ENCODE data around the gene RTF1.

DNA sequence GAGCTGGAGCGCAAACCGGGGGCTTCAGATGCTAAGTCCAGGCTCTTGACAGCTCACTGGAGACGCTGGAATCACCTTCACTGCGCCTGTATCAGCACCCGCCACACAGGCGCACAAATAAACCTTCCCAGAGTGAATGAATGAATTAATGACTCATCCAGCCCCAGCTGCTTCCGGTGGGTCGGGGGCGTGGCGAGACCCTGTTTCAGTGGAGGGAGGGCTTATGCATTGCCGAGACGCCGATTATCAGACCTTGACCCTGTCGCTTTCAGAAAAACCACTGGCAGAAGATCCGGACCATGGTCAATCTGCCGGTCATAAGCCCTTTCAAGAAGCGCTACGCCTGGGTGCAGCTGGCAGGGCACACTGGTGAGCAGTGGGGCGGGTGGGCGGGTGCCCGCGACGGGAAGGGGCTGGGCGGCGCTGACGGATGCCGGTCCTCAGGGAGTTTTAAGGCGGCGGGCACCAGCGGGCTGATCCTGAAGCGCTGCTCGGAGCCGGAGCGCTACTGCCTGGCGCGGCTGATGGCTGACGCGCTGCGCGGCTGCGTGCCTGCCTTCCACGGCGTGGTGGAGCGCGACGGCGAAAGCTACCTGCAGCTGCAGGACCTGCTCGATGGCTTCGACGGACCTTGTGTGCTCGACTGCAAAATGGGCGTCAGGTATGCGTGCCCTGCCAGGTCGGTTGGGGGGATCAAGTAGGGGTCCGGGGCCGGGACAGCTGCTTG, 84.5 kb downstream of the RTF1 start:
- no peak for TF ChIP-seq MYC (IDR thresholded peaks at IDR 0.05; ENCODE audit: low read depth, low read length)
- TF ChIP-seq, protein P1, sequence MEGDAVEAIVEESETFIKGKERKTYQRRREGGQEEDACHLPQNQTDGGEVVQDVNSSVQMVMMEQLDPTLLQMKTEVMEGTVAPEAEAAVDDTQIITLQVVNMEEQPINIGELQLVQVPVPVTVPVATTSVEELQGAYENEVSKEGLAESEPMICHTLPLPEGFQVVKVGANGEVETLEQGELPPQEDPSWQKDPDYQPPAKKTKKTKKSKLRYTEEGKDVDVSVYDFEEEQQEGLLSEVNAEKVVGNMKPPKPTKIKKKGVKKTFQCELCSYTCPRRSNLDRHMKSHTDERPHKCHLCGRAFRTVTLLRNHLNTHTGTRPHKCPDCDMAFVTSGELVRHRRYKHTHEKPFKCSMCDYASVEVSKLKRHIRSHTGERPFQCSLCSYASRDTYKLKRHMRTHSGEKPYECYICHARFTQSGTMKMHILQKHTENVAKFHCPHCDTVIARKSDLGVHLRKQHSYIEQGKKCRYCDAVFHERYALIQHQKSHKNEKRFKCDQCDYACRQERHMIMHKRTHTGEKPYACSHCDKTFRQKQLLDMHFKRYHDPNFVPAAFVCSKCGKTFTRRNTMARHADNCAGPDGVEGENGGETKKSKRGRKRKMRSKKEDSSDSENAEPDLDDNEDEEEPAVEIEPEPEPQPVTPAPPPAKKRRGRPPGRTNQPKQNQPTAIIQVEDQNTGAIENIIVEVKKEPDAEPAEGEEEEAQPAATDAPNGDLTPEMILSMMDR (IDR thresholded peaks at IDR 0.05; ENCODE audit: extremely low read depth in 1 of 2, insufficient read depth in 1 of 2, low read depth in 1 of 2, low read length in 2 of 2) = no peak
- TF ChIP-seq, protein P2, sequence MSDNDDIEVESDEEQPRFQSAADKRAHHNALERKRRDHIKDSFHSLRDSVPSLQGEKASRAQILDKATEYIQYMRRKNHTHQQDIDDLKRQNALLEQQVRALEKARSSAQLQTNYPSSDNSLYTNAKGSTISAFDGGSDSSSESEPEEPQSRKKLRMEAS (IDR thresholded peaks at IDR 0.05; ENCODE audit: insufficient read depth, insufficient read length) = no peak
- no peak for TF ChIP-seq JUN (IDR thresholded peaks at IDR 0.05; ENCODE audit: borderline replicate concordance, insufficient read depth, insufficient read length, low read depth)

All from endothelial cell of umbilical vein (primary cell).